Measurements from ENCODE around the gene TRAF2.
"Not testable (repeated sequence)": the region's sequence is repeated elsewhere in the genome, so short reads cannot be mapped to it uniquely, and the experiment has no call there.

The TRAF2 gene, protein sequence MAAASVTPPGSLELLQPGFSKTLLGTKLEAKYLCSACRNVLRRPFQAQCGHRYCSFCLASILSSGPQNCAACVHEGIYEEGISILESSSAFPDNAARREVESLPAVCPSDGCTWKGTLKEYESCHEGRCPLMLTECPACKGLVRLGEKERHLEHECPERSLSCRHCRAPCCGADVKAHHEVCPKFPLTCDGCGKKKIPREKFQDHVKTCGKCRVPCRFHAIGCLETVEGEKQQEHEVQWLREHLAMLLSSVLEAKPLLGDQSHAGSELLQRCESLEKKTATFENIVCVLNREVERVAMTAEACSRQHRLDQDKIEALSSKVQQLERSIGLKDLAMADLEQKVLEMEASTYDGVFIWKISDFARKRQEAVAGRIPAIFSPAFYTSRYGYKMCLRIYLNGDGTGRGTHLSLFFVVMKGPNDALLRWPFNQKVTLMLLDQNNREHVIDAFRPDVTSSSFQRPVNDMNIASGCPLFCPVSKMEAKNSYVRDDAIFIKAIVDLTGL

DNA sequence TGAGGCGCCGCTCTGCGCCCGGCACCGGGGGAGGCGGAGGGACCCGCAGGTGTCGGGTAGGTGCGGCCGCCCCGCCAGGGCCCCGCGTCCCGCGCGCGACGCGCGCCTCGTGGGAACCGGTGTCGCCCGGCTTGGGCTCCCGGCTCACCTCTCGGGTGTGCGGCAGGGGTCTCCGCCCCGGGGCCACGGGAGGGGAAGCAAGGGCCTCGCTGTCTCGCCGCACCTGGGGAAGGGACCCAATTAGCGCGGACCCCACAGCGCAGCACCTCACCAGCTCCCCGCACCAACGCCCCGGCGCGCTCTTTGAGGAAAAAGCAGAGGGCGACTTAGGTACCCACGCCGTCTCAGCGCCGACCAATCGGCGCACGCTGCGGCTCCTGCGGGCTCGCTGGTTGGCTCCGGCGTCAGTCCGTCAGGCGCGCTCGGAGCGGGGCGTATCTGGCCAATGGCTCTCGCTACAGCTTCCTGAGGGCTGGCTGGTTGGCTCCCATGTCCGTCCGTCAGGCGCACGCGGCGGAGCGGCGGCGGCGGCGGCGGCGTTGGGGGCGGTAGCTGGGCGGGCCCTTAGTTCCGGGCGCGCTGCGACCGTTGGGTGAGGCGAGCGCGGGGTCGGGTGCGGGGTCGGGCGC is at the start of gene TRAF2:
Gene TRAF2 (plus strand): TSS at position 567 of the 629 bp plus-strand sequence. CDS start 12,225 bp downstream, outside the sequence.
- peak; percentile 96 for DNase-seq

DNA sequence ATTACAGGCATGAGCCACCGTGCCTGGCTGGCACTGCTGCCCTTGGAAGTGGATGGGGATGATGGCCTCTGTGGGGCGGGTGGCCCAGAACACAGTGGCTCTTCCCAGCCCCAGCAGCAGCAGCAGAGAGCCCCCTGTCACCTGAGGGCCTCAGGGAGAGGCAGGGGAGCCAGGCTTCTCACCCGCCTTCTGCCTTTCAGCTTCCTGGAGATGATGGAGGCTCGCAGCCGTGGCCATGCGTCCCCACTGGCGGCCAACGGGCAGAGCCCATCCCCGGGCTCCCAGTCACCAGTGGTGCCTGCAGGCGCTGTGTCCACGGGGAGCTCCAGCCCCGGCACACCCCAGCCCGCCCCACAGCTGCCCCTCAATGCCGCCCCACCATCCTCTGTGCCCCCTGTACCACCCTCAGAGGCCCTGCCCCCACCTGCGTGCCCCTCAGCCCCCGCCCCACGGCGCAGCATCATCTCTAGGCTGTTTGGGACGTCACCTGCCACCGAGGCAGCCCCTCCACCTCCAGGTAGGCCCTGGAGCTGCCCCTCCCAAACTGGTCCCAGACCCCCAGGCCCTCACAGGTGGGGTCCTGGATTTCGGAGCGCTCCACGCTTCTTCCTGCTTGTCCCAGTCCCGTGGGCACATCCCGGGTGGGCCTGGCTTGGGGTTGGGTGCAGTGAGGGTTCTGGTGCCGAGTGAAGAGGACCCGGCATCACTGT is 49.0 kb upstream of the TRAF2 start:
- no peak for DNase-seq

DNA sequence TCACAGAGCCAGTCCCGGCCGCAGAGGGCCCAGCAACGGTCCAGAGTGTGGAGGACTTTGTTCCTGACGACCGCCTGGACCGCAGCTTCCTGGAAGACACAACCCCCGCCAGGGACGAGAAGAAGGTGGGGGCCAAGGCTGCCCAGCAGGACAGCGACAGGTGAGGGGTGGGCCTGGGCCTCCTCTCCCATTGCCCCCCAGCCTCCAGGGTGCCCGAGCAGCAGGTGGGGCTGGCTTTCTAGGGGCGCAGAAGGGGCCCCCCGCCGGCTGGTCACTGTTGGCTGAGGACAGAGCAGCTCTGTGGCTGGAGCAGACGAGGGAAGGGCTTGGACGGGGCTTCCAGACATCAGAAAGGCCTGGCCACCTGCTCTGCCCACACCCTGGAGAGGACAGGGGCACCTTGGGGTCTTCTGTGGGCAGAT is 48.4 kb upstream of the TRAF2 start:
- not testable (repeated sequence) for DNase-seq

DNA sequence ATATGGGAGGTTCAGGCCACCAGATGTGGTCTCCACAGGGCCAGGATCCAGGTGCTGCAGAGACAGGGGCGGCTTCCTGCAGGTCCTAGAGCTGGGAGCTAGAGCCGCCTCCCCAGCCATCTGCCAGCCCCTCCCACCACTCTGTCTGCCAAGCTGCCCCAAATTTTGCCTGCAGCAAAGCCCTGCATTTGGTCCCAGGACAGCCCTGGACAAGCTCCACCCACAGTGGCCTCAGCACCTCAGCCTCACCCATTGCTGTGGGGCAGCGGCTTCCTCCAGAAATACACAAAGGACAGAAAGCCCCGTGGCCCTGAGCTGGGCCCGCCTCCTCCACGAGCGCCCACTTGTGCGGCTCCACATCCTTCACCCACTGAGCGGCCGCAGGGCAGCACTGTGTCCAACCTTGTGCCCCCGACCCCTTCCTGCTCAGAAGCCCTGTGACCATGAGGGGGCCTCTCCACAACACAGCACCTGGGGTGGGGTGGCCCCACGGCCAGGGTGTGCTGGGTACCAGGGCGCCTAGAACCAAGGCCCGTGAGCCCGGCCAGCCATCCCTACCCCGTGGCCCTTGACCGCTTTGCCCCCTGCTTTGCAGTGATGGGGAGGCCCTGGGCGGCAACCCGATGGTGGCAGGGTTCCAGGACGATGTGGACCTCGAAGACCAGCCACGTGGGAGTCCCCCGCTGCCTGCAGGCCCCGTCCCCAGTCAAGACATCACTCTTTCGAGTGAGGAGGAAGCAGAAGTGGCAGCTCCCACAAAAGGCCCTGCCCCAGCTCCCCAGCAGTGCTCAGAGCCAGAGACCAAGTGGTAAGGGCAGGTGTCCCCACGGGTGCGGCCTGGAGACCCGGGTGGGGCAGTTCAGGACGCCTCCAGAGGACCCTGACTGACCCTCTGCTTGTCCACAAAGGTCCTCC is 47.7 kb upstream of the TRAF2 start:
- no peak for DNase-seq

DNA sequence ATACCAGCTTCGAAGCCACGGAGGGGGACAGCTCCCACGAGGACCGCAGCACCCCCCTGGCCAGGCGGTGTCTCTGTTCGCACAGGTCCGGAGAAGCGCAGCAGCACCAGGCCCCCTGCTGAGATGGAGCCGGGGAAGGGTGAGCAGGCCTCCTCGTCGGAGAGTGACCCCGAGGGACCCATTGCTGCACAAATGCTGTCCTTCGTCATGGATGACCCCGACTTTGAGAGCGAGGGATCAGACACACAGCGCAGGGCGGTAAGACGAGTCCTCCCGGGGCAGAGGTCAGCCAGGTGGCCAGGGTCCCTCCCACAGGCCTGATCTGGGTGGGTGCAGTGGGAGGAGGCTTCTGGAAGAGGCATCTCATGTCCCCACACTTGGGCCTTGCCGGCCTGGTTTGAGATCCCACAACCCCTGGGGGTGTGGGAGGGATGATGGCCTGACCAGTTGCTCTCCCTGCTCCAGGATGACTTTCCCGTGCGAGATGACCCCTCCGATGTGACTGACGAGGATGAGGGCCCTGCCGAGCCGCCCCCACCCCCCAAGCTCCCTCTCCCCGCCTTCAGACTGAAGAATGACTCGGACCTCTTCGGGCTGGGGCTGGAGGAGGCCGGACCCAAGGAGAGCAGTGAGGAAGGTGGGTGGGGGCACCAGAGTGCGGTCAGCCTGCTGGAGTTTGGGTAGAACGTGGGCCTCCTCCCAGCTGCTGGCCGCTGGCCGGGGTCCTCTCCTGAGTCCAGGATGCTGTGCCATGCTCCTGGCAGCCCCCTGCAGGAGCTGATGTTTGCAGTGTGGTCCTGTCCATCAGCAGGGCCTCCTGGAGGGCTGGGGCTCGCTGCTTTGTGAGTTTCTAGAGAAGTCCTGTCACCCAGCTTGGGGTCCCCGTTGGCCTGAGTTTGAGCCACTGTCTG is 46.8 kb upstream of the TRAF2 start:
- DNase-seq = no peak

DNA sequence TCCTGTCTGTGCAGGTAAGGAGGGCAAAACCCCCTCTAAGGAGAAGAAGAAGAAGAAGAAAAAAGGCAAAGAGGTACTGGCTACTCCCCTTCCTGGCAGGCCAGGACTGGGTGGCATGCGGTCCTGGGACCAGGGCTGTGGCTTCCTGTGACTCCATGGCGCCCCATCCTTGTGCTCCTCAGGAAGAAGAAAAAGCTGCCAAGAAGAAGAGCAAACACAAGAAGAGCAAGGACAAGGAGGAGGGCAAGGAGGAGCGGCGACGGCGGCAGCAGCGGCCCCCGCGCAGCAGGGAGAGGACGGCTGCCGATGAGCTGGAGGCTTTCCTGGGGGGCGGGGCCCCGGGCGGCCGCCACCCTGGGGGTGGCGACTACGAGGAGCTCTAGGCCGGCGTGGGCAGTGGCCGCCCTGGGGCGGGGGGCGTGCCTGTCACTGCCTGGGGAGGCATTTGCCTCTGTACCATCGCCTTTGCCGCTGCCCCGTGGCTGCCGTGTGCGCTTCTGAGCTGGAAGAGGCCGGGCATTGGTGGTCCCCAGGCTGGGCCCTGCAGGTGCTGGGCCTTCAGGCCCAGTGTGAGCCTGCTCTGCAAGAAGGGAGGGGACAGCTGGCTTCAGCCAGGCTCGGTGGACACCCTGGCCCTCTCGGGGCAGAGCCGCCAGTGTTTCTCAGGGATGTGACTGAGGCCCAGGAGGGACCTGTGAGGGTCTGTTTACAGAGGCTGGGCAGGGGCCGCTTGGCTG is 46.0 kb upstream of the TRAF2 start:
- DNase-seq = no peak

DNA sequence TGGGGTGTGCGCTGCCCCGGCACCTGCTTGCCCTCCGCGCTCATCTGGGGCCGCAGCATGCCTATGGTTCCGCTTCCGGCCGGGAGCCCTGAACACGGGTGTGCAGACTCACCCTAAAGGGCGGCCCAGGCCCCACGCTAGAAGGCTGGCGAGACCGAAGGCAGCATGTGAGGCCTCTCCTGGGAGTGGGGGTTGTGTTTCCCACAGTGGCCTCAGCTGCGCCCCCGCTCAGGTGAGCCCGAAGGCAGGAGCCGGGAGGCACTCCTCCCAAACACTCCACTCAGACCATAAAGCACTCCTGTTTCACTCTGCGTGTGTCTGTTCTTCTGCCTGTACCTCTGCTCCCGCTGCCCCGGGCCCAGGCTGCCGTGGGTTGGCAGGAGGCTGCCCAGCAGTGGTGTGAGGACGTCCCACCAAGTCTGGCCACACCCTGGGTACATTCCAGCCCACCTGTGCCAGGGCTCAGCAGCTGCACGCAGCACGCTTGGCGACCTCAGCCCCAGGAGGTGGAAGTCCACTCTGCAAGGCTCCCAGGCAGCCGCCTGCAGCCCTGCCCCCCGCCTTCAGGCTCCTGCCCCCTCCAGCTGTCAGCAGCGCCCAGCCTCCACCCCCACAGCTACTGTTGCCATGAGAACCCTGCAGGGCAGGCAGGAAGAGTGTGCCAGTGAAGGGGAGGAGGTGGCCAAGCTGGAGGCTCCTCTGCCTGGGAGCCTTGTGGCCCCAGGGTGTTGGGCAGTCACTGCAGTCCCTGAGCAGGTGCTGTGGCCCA is 45.3 kb upstream of the TRAF2 start:
- no peak for DNase-seq

DNA sequence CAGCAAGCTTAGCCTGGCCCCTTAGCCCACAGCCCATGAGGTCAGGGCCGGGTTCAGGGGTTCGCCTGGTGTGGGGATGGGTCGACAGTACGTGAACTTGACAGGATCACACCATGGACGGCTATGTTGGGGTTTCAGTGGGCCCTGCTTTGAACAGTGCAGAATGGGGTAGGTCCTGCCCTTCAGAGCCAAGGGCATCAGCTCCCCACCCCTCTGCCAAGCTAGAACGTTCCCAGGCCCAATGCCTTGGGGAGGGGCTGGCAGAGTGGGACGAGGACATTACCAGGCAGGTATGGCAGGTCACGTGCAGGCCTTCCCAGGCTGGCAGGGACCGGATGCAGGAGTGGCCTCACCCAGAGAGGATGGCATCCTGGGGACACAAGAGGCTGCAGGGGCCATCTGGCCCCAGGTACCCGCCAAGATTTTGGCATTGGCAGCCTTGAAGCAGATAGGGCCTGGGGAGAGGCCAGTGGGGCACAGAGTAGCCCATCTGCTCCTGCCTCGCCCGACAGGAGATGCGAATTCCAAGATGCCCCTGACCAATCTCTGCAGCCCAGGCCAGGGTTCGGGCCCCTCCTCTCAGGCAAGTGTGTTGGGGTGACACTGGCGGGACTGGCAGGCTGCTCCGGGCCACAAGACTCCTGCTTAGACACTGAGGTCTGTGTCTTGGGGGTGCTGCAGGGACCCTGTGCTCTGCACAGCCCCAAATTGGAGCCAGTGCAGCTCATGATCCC is 44.5 kb upstream of the TRAF2 start:
- not testable (repeated sequence) for DNase-seq

DNA sequence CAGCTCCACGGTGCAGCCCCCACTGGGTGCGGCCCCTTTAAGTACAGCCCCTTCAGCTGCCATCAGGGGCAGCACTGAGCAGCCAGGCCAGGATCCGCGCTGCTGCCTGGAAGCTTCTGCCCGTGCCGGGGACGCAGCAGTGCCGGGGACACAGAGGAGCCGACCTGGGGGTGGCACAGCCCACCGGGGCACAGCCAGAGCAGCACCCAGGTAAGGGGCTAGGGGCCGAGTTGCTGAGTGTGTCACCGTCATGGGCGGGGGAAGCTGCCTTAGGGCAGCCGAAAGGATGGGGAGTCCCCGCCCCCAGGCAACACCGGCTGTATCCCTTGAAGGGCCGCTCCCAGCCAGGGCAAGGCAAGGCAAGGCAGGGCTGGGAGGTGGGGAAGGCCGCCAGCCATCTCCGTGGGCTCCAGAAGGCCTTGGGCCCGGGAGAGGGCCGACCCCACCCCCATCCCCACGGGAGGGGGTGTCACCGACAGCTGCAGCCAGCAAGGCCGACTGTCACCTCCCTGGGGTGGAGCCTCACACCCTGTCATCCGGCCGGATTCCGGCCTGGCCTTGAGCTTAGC is 43.9 kb upstream of the TRAF2 start, which contains the start of gene AJM1:
Gene AJM1 (plus strand): TSS at position 99 of the 569 bp plus-strand sequence. CDS start 1,937 bp downstream, outside the sequence.
- peak; percentile 71 to 75 for DNase-seq

DNA sequence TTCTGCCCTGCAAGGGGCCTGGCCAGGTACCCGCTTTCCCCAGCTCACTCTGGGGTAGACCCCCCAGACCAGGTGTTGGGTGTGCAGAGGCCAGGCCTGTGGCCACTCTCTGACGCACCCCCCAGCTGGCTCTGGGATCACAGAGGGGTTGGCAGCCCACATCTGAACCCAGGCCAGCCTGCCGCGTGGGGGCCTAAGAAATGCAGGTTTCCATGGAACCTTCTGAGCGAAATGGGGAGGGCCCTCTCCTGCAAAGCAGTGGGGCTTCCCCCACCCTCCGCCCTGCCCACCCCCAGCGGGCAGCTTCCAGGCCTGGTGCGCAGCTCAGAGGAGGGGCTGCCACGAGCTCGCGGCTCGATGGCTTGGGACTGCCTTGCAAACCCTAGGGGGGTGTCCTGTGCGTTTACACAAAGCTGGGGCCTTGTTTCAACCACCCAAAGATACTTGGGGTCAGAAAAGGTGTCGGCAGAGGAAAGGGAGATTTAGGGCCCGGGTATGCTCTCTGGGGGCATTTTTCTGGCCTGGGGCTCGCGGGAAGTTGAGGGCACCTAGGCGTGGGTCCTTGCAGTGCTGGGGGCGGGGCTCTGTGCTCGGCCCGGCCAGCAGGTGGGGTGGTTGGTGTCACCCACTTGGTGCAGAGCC is 43.0 kb upstream of the TRAF2 start:
- not testable (repeated sequence) for DNase-seq

DNA sequence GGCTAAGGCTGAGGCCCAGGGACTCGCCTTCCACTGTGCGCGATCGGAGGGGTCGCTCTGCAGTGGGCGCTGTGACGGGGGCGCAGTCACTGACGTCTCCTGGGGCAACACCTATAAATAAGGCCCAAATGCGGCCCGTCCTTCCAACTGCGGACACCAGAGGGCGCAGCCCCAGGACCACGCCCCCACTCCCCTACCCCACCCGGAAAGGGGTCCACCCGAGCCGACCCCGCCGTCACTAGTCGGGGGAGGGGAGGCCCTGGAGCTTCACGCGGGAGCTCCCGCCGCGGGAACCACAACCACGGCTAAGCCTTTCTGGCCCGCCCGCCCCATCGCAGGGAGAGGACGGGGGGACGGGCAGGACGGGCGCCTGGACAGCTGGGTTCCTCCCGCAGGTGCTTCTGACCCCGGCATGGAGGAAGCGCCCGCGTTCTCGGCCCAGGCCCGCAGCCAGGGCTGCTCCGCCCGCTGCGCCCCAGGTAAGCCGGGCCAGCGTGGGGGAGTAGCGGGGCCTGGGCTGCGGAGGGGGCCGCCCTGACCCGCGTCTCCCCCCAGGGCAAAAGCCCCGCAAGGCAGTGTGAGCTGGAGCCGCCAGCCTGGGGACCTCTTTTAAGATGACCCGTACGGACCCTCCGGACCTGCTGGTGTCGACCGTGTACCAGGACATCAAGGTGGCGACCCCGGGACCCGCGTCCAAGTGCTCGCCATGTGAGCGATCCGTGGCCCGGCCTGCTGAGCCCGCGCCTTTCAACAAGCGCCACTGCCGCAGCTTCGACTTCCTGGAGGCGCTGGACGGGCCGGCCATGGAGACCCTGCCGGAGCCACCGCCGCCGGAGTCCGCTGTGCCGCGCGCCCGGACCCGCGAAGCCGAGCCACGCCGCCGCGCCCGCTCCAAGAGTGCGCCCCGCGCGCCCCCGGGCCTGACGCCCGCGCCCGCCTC is 42.2 kb upstream of the TRAF2 start:
- DNase-seq = peak; percentile 43 to 61

DNA sequence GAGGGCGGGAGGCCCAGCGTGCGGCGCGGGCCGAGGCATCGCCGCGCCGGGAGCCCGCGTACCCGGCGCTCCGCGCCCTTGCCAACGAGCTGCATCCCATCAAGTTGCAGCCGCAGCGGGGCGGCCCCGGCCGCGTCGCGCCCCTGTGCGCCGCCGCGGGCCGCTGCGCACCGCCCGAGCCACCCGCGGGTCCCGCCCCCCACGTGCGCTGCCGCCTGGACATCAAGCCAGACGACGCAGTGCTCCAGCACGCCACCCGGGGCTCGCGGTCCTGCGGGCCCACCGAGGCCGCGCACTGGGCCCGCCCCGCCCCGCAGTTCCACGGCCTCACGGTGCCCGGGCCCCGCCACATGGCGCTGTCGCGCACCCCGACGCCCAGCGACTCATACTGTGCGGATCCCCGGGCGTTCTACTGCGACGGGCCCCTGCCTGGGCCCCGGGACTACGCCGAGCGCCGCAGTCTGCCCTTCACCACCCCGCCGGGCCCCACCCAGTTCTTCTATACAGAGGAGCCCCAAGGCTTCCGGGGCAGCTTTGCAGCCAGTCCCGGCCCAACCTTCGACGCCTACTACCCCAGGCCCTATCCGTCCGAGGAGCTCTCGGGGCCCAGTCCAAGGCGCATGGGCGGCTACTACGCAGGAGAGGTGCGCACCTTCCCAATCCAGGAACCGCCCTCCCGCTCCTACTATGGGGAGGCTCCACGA is 41.4 kb upstream of the TRAF2 start:
- no peak for DNase-seq

DNA sequence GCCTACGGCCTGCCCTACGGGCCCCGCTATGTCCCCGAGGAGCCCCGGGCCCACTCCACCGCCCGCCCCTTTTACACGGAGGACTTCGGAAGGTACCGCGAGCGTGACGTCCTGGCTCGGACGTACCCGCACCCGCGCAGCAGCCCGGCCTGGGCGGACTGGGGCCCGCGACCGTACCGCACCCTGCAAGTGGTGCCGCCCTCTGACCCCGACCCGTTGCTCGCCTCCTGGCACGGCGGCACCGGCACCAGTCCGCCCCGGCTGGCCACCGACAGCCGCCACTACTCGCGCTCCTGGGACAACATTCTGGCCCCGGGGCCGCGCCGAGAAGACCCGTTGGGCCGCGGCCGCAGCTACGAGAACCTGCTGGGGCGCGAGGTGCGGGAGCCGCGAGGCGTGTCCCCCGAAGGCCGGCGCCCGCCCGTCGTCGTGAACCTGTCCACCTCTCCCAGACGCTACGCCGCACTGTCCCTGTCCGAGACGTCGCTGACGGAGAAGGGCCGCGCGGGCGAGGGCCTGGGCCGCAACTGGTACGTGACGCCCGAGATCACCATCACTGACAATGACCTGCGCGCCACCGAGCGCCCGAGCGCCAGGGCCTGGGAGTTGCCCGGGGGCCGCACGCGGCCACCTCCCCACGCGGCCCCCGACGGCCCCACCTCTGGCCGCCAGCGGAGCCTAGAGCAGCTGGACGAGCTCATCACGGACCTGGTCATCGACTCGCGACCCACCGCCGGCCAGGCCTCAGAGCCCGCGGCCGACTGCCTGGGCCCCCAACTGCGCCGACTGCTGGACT is 40.7 kb upstream of the TRAF2 start:
- no peak for DNase-seq

DNA sequence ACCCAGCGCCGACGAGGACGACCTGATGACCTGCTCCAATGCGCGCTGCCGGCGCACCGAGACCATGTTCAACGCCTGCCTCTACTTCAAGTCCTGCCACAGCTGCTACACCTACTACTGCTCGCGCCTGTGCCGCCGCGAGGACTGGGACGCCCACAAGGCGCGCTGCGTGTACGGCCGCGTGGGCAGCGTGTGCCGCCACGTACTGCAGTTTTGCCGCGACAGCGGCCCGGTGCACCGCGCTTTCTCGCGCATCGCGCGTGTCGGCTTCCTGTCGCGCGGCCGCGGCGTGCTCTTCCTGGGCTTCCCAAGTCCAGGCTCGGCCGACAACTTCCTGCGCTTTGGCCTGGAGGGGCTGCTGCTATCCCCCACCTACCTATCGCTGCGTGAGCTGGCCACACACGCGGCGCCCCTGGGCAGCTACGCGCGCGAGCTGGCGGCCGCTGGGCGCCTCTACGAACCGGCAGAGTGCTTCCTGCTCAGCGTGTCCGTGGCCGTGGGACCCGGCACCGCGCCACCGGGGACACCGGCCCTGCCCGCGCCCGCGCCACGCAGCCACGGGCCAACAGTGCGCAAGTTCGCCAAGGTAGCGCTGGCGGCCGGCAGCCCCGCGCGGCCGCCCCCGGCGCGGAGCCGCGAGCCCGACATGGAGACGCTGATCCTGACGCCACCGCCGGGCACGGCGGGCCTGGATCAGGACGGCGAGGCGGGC is 39.8 kb upstream of the TRAF2 start:
- DNase-seq = peak in 1 of 2 donors; percentile 56
